ENCODE measurements around the gene PRR19. TPM values are rescaled to one million over a fixed set of nuclear protein-coding genes. Genes with fewer than 3 reads are reported as not detected.

The PRR19 gene
- total RNA-seq, 1 experiment from 2014 or later: 3.2 TPM

- no peaks in the 10 kb centered on the region for H3K27me3 ChIP-seq (ENCODE audit: insufficient read depth, low read length)
- H2BK5ac ChIP-seq (ENCODE audit: insufficient read length, low read length): no peak overlapping the region
- peaks cover 19% of the 10 kb centered on the region for H3K23me2 ChIP-seq (ENCODE audit: insufficient read length, low read depth, low read length, poor library complexity, severe bottlenecking)
- Mint-ChIP-seq H3K4me1 (peaks cover 25 to 32% of the 10 kb centered on the region in 2 experiments), H3K27me3 (ENCODE audit: low read depth) (peaks cover 17% of the 10 kb centered on the region), H3K4me3 (peak overlapping the region in 1 of 2 experiments; percentile 41; a peak in 1 of 5 replicates), H3K27ac (peak overlapping the region in 1 of 3 experiments; percentile 6; a peak in 1 of 7 replicates), H3K9me3 (no peaks in the 10 kb centered on the region), H3K36me3 (ENCODE audit: insufficient read depth in 1 of 3, low read depth in 3 of 3) (peaks cover 0 to 3% (median 0%) of the 10 kb centered on the region in 3 experiments; a peak in 2 of 7 replicates)
- H2BK120ac ChIP-seq (ENCODE audit: low read depth, low read length, poor library complexity, severe bottlenecking): no peak overlapping the region
- no peak overlapping the region for H3K23ac ChIP-seq (ENCODE audit: insufficient read length, low read depth, low read length)
- no CpG with 5 or more reads among the region's 1 CpG for WGBS (ENCODE audit: extremely low coverage, insufficient read length, low lambda C conversion rate)
- H4K5ac ChIP-seq (ENCODE audit: insufficient read length, low read depth, low read length): no peak overlapping the region
- no peaks in the 10 kb centered on the region for H3K9me3 ChIP-seq (ENCODE audit: control insufficient read depth, low read depth, low read length)
- no peak overlapping the region for H4K91ac ChIP-seq (ENCODE audit: insufficient read length, low read depth, low read length)
- H3K27ac ChIP-seq (ENCODE audit: insufficient read length, low read depth, low read length): no peak overlapping the region
- H2BK15ac ChIP-seq (ENCODE audit: low read depth, low read length): no peak overlapping the region
- no peaks in the 10 kb centered on the region for H4K20me1 ChIP-seq (ENCODE audit: control insufficient read depth, insufficient read depth, insufficient read length)
- H3K4ac ChIP-seq (ENCODE audit: low read depth, low read length): no peak overlapping the region
- no peak overlapping the region for H3K9ac ChIP-seq (ENCODE audit: extremely low read depth, insufficient read length, low read length)
- no peak overlapping the region for H2BK20ac ChIP-seq (ENCODE audit: low read depth, low read length, poor library complexity, severe bottlenecking)
- no peak for TF ChIP-seq CTCF (conservative IDR thresholded peaks at IDR 0.05)
- H2AK5ac ChIP-seq (ENCODE audit: insufficient read length, low read length): no peak overlapping the region
- no peaks in the 10 kb centered on the region; the same call in 1 of the 2 replicates for H3K4me1 ChIP-seq (ENCODE audit: insufficient read depth, low read length)
- no peak overlapping the region for H2AFZ ChIP-seq (ENCODE audit: low read length)
- no peak overlapping the region for H3K56ac ChIP-seq (ENCODE audit: insufficient read length, low read depth, low read length)
- no peak overlapping the region for H4K8ac ChIP-seq (replicated peaks; ENCODE audit: insufficient read length, low read depth, low read length)
- H3K79me1 ChIP-seq (ENCODE audit: insufficient read depth, low read depth, low read length, poor library complexity, severe bottlenecking): peaks cover 11% of the 10 kb centered on the region
- H3K79me2 ChIP-seq (ENCODE audit: insufficient read depth, low read length): peaks cover 5% of the 10 kb centered on the region; the same call in 1 of the 2 replicates
- DNase-seq: no peak
- no peak overlapping the region for H3K18ac ChIP-seq (ENCODE audit: insufficient read length, low read depth, low read length)
- H3K4me2 ChIP-seq (ENCODE audit: insufficient read depth, insufficient read length, low read length): no peak overlapping the region
- H2BK12ac ChIP-seq (ENCODE audit: insufficient read length, low read depth, low read length): no peak overlapping the region
- H3T11ph ChIP-seq (ENCODE audit: low read length): no peak overlapping the region
- H3K14ac ChIP-seq (ENCODE audit: insufficient read depth, low read length): no peak overlapping the region
Measured at GRCh38 chr19:42328106-42328505, 26.2 kb downstream of the PRR19 start.
